Left lung (tissue), 10 donors: ENCODE data around the gene WBP1. TPM values are rescaled to one million over a fixed set of nuclear protein-coding genes. Genes with fewer than 3 reads are reported as not detected.
"Not testable (repeated sequence)": the region's sequence is repeated elsewhere in the genome, so short reads cannot be mapped to it uniquely, and the experiment has no call there.

Source experiments
- ATAC-seq: fragments of 200-7000 bp; cut with Tn5 transposase; one replicate; pipeline ENCODE4 v1.9.1; 2020; ENCODE audit warnings: moderate library complexity
- DNase-seq, 4 donors: peaks; one replicate each; pipeline ENCODE4 v3.0.0-alpha.2; 2013 to 2020
- H3K27ac ChIP-seq, 2 donors: fragments of 200-600 bp; sonication (generic) in 1 of 2; one replicate each; pipeline versions ENCODE4 v1.5.0 to v1.8.0; 2020 to 2021
- H3K27me3 ChIP-seq, 2 donors: fragments of 200-600 bp; sonication (generic) in 1 of 2; one replicate each; pipeline versions ENCODE4 v1.5.0 to v1.8.0; 2020 to 2021
- H3K36me3 ChIP-seq, 2 donors: fragments of 200-600 bp; sonication (generic) in 1 of 2; one replicate each; pipeline versions ENCODE4 v1.5.0 to v1.8.0; 2020 to 2021
- H3K4me1 ChIP-seq, 2 donors: fragments of 200-600 bp; one replicate each; pipeline ENCODE4 v1.8.0; 2021
- H3K4me3 ChIP-seq, 2 donors: fragments of 200-600 bp; sonication (generic) in 1 of 2; one replicate each; pipeline versions ENCODE4 v1.5.0 to v1.8.0; 2020 to 2021; ENCODE audit warnings: mild to moderate bottlenecking in 1 of 2
- H3K9me3 ChIP-seq, 2 donors: fragments of 200-600 bp; sonication (generic) in 1 of 2; one replicate each; pipeline versions ENCODE4 v1.5.0 to v1.8.0; 2020 to 2021
- CTCF ChIP-seq, 2 donors: fragments of 200-600 bp; sonication (generic) in 1 of 2; IDR thresholded peaks; one replicate each; pipeline versions ENCODE4 v1.5.0 to v1.8.0; 2021; ENCODE audit warnings: antibody characterized with exemption in 2 of 2
- intact Hi-C, 2 donors: fragments of 100-400 bp; cut with DNase I; formaldehyde crosslinking; loops; one replicate each; pipeline versions ENCODE4 v1.11.2 to v1.14.2; 2022
- polyA plus RNA-seq, 6 donors: library from polyadenylated mRNA; unstranded; fragments of 120-200 nt; gene quantifications; one replicate each; pipeline ENCODE4 v1.2.1, GENCODE V29; 2013; ENCODE audit not compliant: insufficient read length in 6 of 6
- total RNA-seq, 2 donors: library from RNA; stranded (reverse); fragmentation: NEBNext Ultra II Directional; extraction: Animal tissue kit (Norgen Biotek cat#: 25700); gene quantifications; one replicate each; pipeline ENCODE4 v1.2.1, GENCODE V29; 2021
- donor health status: DM: no; HTN: yes; CAD: no.
- donor health status: DM: no; HTN: no; CAD: no.

WBP1 gene
- total and polyA plus RNA-seq, 8 donors = 38.7 to 122 (median 108) TPM

- Histone ChIP-seq H3K36me3 (no peaks in the 10 kb centered on the region), H3K4me1 (peaks cover 19 to 37% of the 10 kb centered on the region in 2 donors), H3K4me3 (peak within 1 kb of the TSS; percentile 63 to 77), H3K9me3 (no peaks in the 10 kb centered on the region), H3K27me3 (no peaks in the 10 kb centered on the region), H3K27ac (peak within 1 kb of the TSS; percentile 53 to 82)
- peak; percentile 94 to 98 (median 96) for DNase-seq
- TF ChIP-seq CTCF (IDR thresholded peaks at IDR 0.05) = no peak
- intact Hi-C loops = no loop called here
- ATAC-seq = peak; percentile 71
These were observed 3.4 kb upstream of the WBP1 start, which contains the start of gene INO80B for GRCh38 chr2:74454654-74455511. Gene INO80B, plus strand, starts transcription at chr2:74455087. Its CDS starts 30 bp downstream, at chr2:74455117.

GRCh38 chr2:74457129-74457548 is 1.1 kb upstream of the WBP1 start:
- ATAC-seq (no peak), DNase-seq (no peak)
- Histone ChIP-seq H3K4me1 (peaks cover 19 to 40% of the 10 kb centered on the region in 2 donors), H3K36me3 (peaks cover 0 to 15% of the 10 kb centered on the region in 2 donors), H3K9me3 (no peaks in the 10 kb centered on the region), H3K27me3 (no peaks in the 10 kb centered on the region), H3K27ac (peak overlapping the region; percentile 88 to 97), H3K4me3 (peak overlapping the region; percentile 57 to 74)
- no peak for TF ChIP-seq CTCF (IDR thresholded peaks at IDR 0.05)
- intact Hi-C loops = no loop called here

GRCh38 chr2:74457549-74458131 is 598 bp upstream of the WBP1 start:
- Histone ChIP-seq H3K27ac (peak overlapping the region; percentile 88 to 97), H3K4me3 (peak overlapping the region; percentile 57 to 74), H3K27me3 (no peaks in the 10 kb centered on the region), H3K9me3 (no peaks in the 10 kb centered on the region), H3K36me3 (peaks cover 0 to 20% of the 10 kb centered on the region in 2 donors), H3K4me1 (peaks cover 19 to 40% of the 10 kb centered on the region in 2 donors)
- TF ChIP-seq CTCF (IDR thresholded peaks at IDR 0.05) = no peak
- peak in 3 of 4 donors; percentile 72 to 92 (median 83) for DNase-seq
- intact Hi-C loops = no loop called here
- peak; percentile 64 for ATAC-seq

- Histone ChIP-seq H3K4me1 (peaks cover 21 to 50% of the 10 kb centered on the region in 2 donors), H3K27ac (peak overlapping the region; percentile 59 to 88), H3K4me3 (peak overlapping the region; percentile 74 to 80), H3K36me3 (peaks cover 0 to 25% of the 10 kb centered on the region in 2 donors), H3K9me3 (no peaks in the 10 kb centered on the region), H3K27me3 (no peaks in the 10 kb centered on the region)
- no peak for TF ChIP-seq CTCF (IDR thresholded peaks at IDR 0.05)
- DNase-seq (no peak), ATAC-seq (no peak)
- intact Hi-C loops = no loop called here
These were observed 713 bp downstream of the WBP1 start for GRCh38 chr2:74458938-74459363.

GRCh38 chr2:74459503-74460118 is 1.4 kb downstream of the WBP1 start:
- H3K9me3 ChIP-seq, ATAC-seq, DNase-seq, H3K27me3 ChIP-seq, intact Hi-C loops: not testable (repeated sequence)
- Histone ChIP-seq H3K4me1 (peaks cover 24 to 57% of the 10 kb centered on the region in 2 donors), H3K36me3 (peaks cover 0 to 25% of the 10 kb centered on the region in 2 donors), H3K4me3 (peak overlapping the region in 1 of 2 donors; percentile 74), H3K27ac (peak overlapping the region in 1 of 2 donors; percentile 88)

- intact Hi-C loops, DNase-seq, H3K9me3 ChIP-seq, H3K27me3 ChIP-seq, H3K4me3 ChIP-seq, H3K27ac ChIP-seq, ATAC-seq: not testable (repeated sequence)
- H3K4me1 ChIP-seq = peaks cover 24 to 56% of the 10 kb centered on the region in 2 donors
- peaks cover 0 to 25% of the 10 kb centered on the region in 2 donors for H3K36me3 ChIP-seq
These were observed 1.9 kb downstream of the WBP1 start for GRCh38 chr2:74460187-74460586.
